C4-2B (cell line): ENCODE measurements around the gene MVK.

ENCODE experiments used
- H3K27ac ChIP-seq: fragments of 450-650 bp; 2 replicates; pipeline ENCODE4 v1.5.1; 2017
- ZFX ChIP-seq: fragments of 450-650 bp; IDR thresholded peaks from 2 replicates; pipeline ENCODE4 v1.6.1; 2017
- TF ChIP-seq, protein P1 (sequence below): fragments of 450-650 bp; conservative IDR thresholded peaks from 2 replicates; pipeline ENCODE4 v1.5.1; 2017; ENCODE audit warnings: mild to moderate bottlenecking

MVK gene

DNA sequence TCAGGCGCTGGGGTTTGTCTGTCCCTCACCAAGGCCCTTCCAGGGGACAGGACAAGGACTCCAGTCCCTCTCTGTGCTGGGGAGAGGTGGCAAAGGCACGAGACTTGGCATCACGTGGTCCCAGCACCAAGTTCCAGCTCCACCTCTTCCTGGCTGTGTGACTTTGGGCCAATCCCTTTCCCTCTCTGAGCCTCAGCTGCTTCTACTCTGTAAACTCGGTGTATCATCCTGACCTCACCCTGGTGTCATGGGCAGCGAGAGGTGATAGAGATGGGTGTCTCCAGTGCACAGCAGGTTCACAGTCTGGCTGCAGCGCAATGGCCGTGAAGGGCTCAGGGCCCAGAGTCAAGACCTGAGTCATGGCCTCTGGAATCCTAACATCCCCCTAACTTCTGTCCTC lies 54.0 kb downstream of the MVK start:
- H3K27ac ChIP-seq, result no peak overlapping the region
- no peak for TF ChIP-seq ZFX
- TF ChIP-seq, protein P1, sequence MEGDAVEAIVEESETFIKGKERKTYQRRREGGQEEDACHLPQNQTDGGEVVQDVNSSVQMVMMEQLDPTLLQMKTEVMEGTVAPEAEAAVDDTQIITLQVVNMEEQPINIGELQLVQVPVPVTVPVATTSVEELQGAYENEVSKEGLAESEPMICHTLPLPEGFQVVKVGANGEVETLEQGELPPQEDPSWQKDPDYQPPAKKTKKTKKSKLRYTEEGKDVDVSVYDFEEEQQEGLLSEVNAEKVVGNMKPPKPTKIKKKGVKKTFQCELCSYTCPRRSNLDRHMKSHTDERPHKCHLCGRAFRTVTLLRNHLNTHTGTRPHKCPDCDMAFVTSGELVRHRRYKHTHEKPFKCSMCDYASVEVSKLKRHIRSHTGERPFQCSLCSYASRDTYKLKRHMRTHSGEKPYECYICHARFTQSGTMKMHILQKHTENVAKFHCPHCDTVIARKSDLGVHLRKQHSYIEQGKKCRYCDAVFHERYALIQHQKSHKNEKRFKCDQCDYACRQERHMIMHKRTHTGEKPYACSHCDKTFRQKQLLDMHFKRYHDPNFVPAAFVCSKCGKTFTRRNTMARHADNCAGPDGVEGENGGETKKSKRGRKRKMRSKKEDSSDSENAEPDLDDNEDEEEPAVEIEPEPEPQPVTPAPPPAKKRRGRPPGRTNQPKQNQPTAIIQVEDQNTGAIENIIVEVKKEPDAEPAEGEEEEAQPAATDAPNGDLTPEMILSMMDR, result no peak

DNA sequence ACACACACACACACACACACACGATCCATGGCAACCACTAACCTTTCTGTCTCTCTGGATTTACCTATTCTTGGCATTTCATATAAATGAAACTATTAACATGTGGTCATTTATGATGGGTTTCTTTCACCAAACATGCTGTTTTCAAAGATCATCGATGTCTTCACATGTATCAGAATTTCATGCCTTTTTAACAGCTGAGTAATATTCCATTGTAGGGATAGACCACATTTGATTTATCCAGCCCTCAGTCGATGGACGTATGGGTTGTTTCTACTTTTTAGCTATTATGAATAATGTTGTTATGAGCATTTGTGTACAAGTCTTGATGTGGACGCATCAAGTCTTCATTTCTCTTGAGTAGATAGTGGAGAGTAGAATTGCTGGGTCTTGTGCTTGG lies 56.5 kb downstream of the MVK start:
- no peak overlapping the region for H3K27ac ChIP-seq
- no peak for TF ChIP-seq ZFX
- TF ChIP-seq, protein P1, result no peak

- no peak overlapping the region for H3K27ac ChIP-seq
- TF ChIP-seq, protein P1, result no peak
- TF ChIP-seq ZFX, result no peak
These were observed 57.2 kb downstream of the MVK start for GRCh38 chr12:109630815-109631214.

DNA sequence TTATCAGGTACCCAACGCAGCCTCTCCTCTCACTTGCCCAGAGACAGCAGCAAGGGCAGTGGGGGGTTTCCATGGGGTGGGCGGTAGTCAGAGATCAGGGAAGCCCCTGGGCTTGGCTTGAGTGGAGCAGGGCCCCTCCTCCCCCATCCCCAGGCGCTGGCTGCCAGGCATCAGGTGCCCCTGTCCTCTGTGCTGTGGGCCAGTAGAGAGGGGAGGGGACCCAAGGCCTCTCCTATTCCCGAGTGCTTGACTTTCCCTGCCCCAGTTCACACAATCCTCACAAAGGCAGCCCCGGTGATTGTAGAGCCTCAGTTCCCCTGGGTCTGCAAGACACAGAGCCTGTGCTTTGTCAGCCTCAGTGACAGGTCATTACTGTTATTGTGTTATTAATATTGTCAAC lies 57.7 kb downstream of the MVK start:
- no peak overlapping the region for H3K27ac ChIP-seq
- TF ChIP-seq, protein P1, result no peak
- TF ChIP-seq ZFX, result no peak

GRCh38 chr12:109631751-109632150 lies 58.2 kb downstream of the MVK start:
- TF ChIP-seq, protein P1, result no peak
- TF ChIP-seq ZFX, result no peak
- no peak overlapping the region for H3K27ac ChIP-seq

GRCh38 chr12:109632342-109632741 lies 58.7 kb downstream of the MVK start:
- TF ChIP-seq, protein P1, result no peak
- no peak overlapping the region for H3K27ac ChIP-seq

DNA sequence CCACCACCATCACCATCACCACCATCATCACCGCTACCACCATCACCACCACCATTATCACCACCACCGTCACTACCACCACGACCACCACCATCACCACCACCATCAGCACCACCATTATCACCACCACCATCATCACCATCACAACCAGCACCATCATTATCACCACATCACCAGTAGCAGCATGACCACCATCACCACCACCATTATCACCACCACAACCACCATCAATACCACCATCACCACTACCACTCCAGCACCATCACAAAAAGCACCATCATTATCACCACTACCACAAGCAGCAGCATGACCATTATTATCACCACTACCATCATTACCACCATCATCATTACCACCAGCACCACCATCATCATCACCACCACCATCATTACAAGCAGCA lies 62.1 kb downstream of the MVK start:
- TF ChIP-seq ZFX, result no peak
- TF ChIP-seq, protein P1, result no peak
- no peak overlapping the region for H3K27ac ChIP-seq
